Measurements from ENCODE around the gene ETS1. TPM values are rescaled to one million over a fixed set of nuclear protein-coding genes. Genes with fewer than 3 reads are reported as not detected.

The ETS1 gene
- total RNA-seq, 2 donors from 2014 or later = 34.3 to 36.4 TPM

DNA sequence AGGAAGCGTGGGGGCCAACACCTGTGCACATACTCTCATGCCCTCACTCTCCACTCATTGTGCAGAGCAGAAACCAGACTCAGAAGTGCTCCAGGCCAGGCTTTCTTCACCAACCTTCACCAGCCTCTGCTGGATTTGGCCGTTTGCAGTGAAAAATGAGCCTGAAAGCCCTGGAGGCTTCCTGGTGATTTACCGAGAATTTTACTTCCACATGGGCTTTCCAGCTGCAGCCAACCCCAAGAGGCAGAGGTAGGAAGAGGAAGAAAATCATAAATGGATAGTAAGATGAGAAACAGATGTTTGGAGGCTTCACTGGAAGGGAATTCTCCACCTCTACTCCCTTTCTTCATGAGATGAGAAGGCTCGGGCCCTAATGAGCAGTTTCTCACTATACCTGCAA is 155.4 kb downstream of the ETS1 start:
- H3K27ac Mint-ChIP-seq = no peak overlapping the region
- no peak for DNase-seq
- Histone ChIP-seq H3K4me1 (ENCODE audit: control insufficient read depth, insufficient read depth, low read length) (no peaks in the 10 kb centered on the region), H3K9me3 (ENCODE audit: control insufficient read depth, low read length) (no peaks in the 10 kb centered on the region), H3K27ac (ENCODE audit: low read depth, low read length) (no peak overlapping the region), H3K36me3 (ENCODE audit: control insufficient read depth, insufficient read depth, low read length) (no peaks in the 10 kb centered on the region), H3K9ac (ENCODE audit: extremely low read depth, low read length, poor library complexity, severe bottlenecking) (no peak overlapping the region), H3K27me3 (ENCODE audit: control insufficient read depth, insufficient read depth, low read length, poor library complexity, severe bottlenecking) (no peaks in the 10 kb centered on the region), H3K4me3 (ENCODE audit: low read length) (no peak overlapping the region)
- whole genome bisulfite sequencing, 2 experiments (ENCODE audit: insufficient coverage in 1 of 2, insufficient read length in 1 of 2) = 96% methylated on average over 4 of the region's 4 CpGs; no CpG with 5 or more reads in 1 of the 2 experiments
- no peaks in the 10 kb centered on the region for H3K36me3 Mint-ChIP-seq (ENCODE audit: low read depth)
- H3K9me3 Mint-ChIP-seq = no peaks in the 10 kb centered on the region
- no peak overlapping the region for H3K4me3 Mint-ChIP-seq
- H3K27me3 Mint-ChIP-seq (ENCODE audit: insufficient read depth) = no peaks in the 10 kb centered on the region
- TF ChIP-seq, protein P1, sequence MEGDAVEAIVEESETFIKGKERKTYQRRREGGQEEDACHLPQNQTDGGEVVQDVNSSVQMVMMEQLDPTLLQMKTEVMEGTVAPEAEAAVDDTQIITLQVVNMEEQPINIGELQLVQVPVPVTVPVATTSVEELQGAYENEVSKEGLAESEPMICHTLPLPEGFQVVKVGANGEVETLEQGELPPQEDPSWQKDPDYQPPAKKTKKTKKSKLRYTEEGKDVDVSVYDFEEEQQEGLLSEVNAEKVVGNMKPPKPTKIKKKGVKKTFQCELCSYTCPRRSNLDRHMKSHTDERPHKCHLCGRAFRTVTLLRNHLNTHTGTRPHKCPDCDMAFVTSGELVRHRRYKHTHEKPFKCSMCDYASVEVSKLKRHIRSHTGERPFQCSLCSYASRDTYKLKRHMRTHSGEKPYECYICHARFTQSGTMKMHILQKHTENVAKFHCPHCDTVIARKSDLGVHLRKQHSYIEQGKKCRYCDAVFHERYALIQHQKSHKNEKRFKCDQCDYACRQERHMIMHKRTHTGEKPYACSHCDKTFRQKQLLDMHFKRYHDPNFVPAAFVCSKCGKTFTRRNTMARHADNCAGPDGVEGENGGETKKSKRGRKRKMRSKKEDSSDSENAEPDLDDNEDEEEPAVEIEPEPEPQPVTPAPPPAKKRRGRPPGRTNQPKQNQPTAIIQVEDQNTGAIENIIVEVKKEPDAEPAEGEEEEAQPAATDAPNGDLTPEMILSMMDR (conservative IDR thresholded peaks at IDR 0.05) = no peak
- H3K4me1 Mint-ChIP-seq = no peaks in the 10 kb centered on the region

- TF ChIP-seq, protein P1 (conservative IDR thresholded peaks at IDR 0.05) = no peak
- Histone ChIP-seq H3K9me3 (ENCODE audit: control insufficient read depth, low read length) (no peaks in the 10 kb centered on the region), H3K9ac (ENCODE audit: extremely low read depth, low read length, poor library complexity, severe bottlenecking) (no peak overlapping the region), H3K27ac (ENCODE audit: low read depth, low read length) (no peak overlapping the region), H3K36me3 (ENCODE audit: control insufficient read depth, insufficient read depth, low read length) (no peaks in the 10 kb centered on the region), H3K27me3 (ENCODE audit: control insufficient read depth, insufficient read depth, low read length, poor library complexity, severe bottlenecking) (no peaks in the 10 kb centered on the region), H3K4me3 (ENCODE audit: low read length) (no peak overlapping the region), H3K4me1 (ENCODE audit: control insufficient read depth, insufficient read depth, low read length) (peaks cover 5% of the 10 kb centered on the region)
- Mint-ChIP-seq H3K27ac (no peak overlapping the region), H3K4me1 (peaks cover 6% of the 10 kb centered on the region), H3K36me3 (ENCODE audit: low read depth) (no peaks in the 10 kb centered on the region), H3K4me3 (no peak overlapping the region), H3K9me3 (no peaks in the 10 kb centered on the region), H3K27me3 (ENCODE audit: insufficient read depth) (no peaks in the 10 kb centered on the region)
- DNase-seq = no peak
- 80 to 81% methylated on average over 1 to 3 of the region's 3 CpGs for WGBS, 2 experiments (ENCODE audit: insufficient coverage in 1 of 2, insufficient read length in 1 of 2)
Observed at GRCh38 chr11:128428935-128429334, 158.4 kb downstream of the ETS1 start.

DNA sequence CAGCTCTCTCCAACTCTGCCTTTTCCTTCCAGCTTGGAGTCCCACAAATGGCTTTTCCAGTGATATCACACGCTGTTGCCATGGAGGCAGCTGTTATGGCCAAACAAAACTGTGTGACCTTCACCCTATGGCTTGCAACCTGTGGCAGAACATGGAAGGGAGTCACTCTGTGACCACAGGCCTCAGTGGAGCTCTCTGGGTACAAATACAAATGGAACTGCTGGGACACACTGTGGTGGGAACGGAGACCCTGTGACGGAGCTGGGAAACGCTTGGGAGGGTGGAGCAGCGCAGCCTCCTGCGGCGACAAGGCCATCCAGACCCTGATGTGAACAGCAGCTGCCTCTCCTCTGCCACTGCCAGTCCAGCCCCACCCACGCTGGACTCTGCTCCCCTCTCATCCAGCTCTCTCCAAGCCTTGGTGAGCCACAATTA is 162.5 kb downstream of the ETS1 start:
- 86 to 92% methylated on average over 7 to 8 of the region's 8 CpGs for WGBS, 2 experiments (ENCODE audit: insufficient coverage in 1 of 2, insufficient read length in 1 of 2)
- H3K4me1 Mint-ChIP-seq = peaks cover 6% of the 10 kb centered on the region
- Histone ChIP-seq H3K4me1 (ENCODE audit: control insufficient read depth, insufficient read depth, low read length) (peaks cover 5% of the 10 kb centered on the region), H3K27ac (ENCODE audit: low read depth, low read length) (no peak overlapping the region), H3K4me3 (ENCODE audit: low read length) (no peak overlapping the region), H3K9ac (ENCODE audit: extremely low read depth, low read length, poor library complexity, severe bottlenecking) (no peak overlapping the region), H3K27me3 (ENCODE audit: control insufficient read depth, insufficient read depth, low read length, poor library complexity, severe bottlenecking) (no peaks in the 10 kb centered on the region), H3K36me3 (ENCODE audit: control insufficient read depth, insufficient read depth, low read length) (no peaks in the 10 kb centered on the region), H3K9me3 (ENCODE audit: control insufficient read depth, low read length) (no peaks in the 10 kb centered on the region)
- H3K27ac Mint-ChIP-seq = no peak overlapping the region
- H3K9me3 Mint-ChIP-seq = no peaks in the 10 kb centered on the region
- H3K4me3 Mint-ChIP-seq = no peak overlapping the region
- H3K36me3 Mint-ChIP-seq (ENCODE audit: low read depth) = no peaks in the 10 kb centered on the region
- no peak for DNase-seq
- TF ChIP-seq, protein P1 (conservative IDR thresholded peaks at IDR 0.05) = no peak
- no peaks in the 10 kb centered on the region for H3K27me3 Mint-ChIP-seq (ENCODE audit: insufficient read depth)
